ENCODE data around the gene PLEKHG3.

Gene PLEKHG3

DNA sequence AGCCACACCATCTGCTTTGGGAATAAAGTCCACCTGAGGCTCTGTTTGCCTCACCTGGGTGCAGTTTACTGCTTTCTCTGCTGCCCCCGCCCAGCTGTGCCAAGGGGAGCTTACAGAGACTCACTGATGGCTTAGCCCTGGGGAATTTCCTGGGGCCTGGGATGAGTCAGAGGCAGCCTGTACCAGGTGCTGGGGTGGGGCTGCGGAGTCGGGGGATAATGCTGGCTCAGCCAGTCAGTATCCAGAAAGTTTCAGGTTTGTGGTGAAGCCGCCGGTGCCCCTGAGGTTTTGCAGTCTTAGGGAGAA lies 22.3 kb downstream of the PLEKHG3 start:
- no peak for DNase-seq (ENCODE audit: low read depth)

DNA sequence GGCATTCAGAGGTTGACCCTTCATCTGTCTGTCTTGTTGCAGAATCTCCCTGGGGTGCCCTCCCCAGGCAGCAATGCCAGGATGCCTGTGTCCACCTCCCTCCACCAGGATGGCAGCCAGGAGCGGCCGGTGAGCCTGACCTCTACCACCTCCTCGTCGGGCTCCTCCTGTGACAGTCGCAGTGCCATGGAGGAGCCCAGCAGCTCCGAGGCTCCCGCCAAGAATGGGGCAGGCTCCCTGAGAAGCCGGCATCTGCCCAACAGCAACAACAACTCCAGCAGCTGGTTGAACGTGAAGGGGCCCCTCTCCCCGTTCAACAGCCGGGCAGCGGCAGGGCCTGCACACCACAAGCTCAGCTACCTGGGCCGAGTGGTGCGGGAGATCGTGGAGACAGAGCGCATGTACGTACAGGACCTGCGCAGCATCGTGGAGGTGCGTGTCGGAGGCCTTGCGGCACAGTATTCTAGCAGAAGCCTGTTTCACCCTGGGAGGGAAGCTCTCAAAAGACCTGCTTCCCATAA lies 23.4 kb downstream of the PLEKHG3 start:
- DNase-seq (ENCODE audit: low read depth) = no peak

DNA sequence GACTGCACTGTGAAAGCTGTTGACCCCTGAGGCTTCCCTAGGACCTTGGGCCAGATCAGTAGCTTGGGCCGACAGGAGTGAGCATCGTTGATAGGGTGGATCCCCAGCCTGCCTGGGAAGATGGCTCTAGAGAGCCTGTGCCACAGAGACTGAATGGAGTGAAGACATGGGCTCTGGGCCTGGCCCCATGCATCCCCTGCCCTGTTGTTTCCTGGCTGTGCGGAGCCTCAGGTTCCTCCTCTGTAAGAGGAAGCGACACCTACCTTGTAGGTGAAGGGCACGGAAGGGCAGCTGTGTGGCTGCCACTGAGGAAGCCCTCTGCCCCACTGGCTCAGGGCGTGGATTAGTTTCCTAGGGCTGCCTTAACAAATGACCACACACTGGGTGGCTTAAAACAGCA lies 23.9 kb downstream of the PLEKHG3 start:
- DNase-seq (ENCODE audit: low read depth) = no peak

DNA sequence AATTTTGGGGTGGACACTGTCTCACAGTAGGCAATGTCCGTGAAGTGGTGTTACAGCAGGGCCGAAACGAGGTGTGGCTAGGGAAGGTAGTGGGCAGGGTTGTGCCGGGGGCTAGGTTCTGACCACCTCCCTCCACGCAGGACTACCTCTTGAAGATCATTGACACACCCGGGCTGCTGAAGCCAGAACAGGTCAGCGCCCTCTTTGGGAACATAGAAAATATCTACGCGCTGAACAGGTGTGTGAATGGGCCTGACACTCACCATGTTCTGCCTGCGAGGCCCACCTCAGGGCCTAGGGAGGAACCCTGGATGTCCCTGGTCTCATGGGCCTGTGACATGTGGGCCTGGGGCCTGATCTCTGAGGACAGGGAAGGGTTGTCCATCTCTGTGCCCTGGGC lies 24.6 kb downstream of the PLEKHG3 start:
- DNase-seq (ENCODE audit: low read depth) = no peak

DNA sequence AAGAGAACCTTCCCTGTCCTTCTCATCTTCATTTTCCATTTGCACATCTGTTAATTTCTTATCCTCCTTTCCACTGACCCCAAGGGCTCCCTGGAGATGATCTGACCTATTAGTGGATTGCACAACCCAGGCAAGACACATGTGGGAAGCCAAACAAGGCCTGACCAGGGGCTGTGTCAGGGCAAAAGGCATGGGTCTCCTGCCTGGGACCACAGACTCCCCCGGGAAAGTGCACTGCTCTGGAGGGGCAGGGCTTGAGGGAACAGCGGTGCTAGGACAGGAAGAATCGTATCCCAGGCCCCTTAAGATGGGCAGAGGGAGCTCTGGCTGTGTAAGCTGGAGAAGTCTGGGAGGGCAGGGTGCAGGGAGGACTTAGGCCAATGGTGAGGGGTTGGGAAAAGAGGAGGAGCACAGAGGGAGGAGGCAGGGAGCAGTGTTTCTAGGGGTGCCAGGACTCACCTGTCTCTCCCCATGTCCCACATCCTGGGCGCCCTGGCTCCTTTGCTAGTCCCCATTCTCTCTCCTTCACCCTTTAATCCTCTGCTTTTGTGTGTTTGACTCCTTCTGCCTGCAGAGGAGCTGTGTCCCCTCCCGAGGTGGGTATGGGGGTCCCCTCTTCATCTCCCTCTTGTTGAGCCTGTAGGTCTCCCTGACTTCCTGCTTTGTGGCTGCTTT lies 25.3 kb downstream of the PLEKHG3 start:
- DNase-seq (ENCODE audit: low read depth) = no peak

DNA sequence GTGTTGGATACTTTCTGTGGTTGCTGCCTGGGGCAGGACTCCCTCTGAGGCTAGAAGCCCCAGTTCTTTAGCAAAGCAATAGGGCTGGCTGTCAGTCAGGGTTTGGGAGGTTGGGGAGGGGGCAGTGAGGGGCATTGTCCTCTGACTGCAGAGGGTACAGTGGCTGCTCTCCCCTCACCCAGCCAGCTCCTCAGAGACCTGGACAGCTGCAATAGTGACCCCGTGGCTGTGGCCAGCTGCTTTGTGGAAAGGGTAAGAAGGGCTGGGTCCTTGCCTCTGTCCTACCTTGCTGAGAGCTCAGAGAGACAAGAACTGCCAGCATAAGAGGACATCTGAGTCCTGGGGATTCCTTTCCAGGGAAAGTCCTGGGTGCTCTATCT lies 25.8 kb downstream of the PLEKHG3 start:
- no peak for DNase-seq (ENCODE audit: low read depth)

DNA sequence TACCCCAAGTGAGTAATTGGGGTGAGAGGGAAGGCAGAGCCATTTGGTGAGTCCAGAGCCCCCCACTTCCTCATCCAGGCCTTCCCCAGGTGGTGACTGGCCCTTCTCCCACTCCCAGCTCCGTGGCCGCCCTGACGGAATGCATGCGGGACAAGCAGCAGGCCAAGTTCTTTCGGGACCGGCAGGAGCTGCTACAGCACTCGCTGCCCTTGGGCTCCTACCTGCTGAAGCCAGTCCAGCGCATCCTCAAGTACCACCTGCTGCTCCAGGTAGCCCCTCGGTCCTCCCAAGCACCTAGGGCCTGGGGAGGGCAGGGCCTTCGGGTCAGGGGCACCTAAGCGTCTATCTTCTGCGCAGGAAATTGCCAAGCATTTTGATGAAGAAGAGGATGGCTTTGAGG lies 26.5 kb downstream of the PLEKHG3 start:
- DNase-seq (ENCODE audit: low read depth) = no peak

DNA sequence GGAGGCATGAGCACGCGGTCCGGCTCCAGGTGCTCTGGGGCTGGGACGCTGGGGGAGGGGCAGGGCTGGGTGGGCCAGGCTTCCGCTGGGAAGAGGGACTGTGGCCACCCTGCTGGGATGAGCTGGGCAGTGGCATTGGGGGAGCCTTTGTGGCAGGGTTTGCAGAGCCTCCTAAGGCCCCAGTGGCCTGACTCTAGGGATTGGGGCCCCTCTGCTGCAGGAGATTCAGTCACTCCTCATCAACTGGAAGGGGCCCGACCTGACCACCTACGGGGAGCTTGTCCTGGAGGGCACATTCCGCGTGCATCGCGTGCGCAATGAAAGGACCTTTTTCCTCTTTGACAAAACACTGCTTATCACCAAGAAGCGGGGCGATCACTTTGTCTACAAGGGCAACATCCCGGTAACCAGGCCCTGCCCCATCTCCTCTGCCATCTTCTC lies 26.9 kb downstream of the PLEKHG3 start:
- DNase-seq (ENCODE audit: low read depth) = no peak

DNA sequence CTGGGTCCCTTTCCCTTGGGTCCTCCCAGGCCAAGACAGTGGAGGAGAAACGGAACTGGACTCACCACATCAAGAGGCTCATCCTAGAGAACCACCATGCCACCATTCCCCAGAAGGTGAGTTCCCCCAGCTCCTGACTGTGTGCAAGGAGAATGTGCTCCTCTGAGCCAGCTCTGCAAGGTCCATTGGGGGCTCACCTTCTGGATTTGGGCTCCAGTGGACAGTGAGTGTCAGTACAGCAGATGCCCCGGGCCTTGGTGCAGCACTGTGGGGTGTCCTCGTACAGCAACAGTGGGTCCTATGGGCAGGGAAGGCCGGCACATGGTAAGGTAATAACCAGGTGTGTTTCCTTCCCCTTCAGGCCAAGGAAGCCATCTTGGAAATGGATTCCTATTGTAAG lies 27.8 kb downstream of the PLEKHG3 start:
- no peak for DNase-seq (ENCODE audit: low read depth)

DNA sequence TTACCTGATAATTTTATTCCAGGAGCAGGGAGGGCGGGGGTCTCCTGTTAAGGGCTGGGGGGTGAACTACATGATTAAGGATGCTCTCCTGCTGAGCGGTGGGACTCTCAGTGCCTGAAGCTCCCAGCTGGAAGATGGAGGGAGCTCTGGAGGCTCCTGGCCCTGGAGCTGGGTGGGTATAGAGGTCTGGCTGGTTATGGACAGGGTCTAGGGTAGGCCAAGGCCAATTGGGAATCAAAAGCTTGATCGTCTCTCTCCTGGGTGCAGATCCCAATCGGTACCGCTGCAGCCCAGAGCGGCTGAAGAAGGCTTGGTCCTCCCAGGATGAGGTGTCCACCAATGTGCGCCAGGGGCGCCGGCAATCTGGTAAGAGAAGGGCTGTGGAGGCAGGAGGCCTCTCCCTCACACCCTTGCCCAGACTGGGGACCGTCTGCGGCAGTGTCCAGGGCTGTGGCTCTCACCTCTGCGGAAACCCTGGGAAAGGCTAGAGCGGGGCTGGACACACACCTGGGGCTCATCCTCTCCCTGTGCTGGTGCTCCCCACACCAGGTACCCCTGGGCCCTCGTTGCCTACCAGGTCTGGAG lies 28.4 kb downstream of the PLEKHG3 start:
- DNase-seq (ENCODE audit: low read depth) = no peak

DNA sequence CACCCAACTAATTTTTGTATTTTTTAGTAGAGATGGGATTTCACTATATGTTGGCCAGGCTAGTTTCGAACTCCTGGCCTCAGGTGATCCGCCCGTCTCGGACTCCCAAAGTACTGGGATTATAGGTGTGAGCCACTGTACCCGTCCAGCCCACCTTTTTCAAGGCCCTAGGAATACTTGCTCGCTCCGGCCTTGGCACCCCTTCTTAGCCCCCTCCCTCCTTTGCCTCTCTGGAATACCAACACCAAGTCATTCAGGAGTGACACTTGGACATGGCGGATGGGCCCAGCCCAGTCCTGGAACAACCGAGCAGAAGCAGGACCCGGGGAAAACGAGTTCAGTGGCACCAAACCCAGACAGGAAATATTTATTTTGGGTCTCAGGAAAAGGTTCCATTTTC lies 29.1 kb downstream of the PLEKHG3 start:
- no peak for DNase-seq (ENCODE audit: low read depth)

DNA sequence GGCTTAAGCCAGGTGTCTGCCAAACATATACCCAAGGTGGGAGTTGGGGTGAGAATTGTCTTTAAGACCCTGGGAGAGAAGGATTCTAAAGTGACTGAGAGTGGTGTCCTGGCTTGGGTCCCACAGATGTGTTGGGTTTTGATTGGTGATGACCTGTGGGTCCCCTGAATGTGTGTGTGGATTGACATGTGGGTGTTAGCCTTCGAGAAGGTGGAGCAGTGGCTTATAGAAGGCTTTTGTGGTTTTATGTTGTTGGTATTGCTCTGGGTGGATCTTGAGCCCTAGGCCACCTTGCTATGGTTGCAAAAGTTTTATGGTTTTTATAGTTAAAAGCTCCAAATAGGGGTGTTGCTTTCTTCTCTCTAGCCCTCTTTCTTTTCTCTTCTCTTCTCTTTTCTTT lies 29.7 kb downstream of the PLEKHG3 start:
- DNase-seq (ENCODE audit: low read depth) = no peak

DNA sequence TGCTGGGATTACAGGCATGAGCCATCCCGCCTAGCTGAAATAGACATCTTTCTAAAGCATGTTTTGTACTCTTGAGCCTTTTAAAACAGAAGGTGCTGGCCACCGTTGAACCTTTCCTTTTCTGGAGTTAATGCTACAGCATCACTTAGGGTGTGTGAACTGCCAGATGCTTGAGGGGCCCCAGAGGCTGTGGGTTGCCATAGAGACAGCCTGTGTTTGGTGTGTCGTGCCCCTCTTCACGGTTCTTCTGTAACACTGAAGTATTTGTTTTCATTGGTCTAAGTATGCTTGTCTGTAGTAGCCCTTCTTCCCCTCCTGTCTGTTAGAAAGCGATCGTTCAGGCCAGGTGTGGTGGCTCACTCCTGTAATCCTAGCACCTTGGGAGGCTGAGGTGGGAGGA lies 30.8 kb downstream of the PLEKHG3 start:
- no peak for DNase-seq (ENCODE audit: low read depth)

DNA sequence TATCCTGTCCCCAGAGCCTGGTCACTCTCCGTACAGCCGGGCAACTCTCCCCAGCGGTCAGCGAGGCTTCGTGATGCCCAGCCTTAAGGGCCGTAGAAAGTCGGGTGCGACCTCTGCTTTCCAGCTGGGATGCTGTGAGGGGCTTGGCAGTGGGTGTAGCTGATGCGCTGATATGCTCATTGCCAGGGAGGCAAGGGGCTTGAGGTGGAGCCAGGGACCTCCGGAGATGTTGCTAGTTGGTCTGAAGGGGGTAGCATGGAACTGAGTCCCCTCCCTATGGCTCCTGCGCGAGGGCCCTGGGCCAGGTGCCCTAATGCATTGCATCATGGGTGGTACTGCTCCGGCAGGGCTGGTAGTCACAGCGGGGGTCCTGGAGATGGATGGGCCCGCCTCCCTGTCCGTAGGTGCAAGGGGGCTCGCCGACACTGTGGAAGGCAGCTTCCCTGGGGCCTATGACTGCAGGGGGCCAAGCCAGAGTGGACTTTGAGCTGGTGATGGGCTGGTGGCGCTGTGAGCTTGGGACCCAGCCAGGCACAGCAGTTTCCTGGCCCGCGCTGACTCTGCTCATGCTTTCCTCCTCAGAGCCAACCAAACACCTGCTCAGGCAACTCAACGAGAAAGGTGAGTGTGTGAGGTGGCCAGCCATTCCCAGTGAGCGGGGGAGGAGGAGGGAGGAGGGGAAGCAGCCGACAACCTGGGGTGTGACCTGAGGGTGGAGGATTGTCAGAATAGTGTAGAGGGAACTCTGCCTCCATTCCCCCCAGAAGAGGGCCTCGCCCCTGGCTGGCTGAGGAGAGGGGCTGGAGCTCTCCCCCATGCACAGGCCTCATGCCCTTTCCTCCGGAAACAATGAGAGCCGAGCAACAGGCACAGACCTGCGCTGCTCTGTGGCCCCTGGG lies 32.3 kb downstream of the PLEKHG3 start:
- no peak for DNase-seq (ENCODE audit: low read depth)

DNA sequence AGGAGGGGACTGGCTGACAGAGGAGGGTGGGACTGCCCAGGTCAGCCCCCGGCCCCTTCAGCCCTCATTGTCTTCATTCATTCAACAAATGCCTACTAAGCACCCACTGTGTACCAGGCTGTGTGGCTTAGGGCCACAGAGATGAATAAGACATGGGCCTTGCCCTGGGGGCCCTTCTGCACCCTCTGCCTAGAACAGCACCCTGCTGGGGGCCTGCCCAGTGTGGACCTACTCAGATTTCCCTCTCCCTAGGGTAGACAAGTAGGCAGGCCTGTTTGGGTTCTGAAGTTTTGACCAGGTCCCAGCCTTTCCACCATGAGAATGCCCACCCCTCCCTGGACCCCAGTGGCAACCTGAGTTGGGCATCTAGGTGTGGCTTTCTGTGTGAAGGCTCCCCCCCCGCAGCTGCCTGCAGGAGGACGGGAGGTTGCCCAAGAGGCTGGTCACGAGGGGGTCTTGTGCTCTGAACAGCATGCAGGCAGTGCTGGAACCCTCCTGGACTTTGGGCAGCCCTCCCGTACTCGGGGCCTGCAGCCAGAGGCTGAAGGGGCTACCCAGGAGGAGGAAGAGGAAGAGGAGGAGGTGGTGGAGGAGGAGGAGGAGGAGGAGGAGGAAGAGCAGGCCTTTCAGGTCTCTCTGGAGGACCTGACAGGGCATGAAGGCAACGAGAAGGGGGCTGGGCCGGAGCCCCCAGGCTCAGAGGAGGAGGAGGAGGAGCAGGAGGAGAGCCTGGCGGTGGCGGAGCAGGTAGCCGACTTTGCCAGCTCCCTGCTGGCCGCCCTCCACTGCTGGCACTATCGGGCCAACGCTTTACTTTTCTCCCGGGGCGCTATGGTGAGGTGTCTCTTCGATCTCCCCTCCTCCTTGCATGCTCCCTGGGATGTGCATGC lies 33.4 kb downstream of the PLEKHG3 start:
- DNase-seq (ENCODE audit: low read depth) = no peak

DNA sequence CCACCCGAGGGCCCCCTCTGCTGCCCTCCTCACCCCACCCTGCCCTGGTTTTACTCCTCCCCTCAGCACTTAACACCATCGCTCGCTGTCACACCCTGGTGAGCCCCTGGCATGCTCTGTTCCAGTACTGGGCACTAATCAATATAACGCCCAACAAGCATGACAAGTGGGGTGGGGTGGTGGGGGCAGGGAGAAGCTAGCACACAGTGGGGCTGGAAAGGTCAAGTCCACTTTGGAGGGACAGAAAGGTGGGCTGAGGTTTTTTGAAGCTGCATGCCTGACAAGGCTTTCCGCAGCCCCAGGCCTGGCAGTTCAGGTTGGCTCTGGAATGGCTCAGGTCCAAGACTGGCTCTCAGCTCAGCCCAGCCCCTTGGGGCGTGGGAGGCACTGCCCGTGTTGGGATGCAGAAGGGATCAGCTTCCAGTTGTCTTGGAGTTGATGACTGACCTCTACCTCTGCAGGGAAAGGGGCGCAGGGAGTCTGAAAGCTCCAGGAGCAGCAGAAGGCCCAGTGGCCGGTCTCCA lies 34.1 kb downstream of the PLEKHG3 start:
- DNase-seq (ENCODE audit: low read depth) = no peak

DNA sequence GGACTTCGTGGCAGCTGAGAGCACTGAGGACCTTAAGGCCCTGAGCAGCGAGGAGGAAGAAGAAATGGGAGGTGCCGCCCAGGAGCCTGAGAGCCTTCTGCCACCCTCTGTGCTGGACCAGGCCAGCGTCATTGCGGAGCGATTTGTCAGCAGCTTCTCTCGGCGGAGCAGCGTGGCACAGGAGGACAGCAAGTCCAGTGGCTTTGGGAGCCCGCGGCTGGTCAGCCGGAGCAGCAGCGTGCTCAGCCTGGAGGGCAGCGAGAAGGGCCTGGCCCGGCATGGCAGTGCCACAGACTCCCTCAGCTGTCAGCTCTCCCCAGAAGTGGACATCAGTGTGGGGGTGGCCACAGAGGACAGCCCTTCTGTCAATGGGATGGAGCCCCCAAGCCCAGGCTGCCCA lies 37.0 kb downstream of the PLEKHG3 start:
- DNase-seq (ENCODE audit: low read depth) = no peak

DNA sequence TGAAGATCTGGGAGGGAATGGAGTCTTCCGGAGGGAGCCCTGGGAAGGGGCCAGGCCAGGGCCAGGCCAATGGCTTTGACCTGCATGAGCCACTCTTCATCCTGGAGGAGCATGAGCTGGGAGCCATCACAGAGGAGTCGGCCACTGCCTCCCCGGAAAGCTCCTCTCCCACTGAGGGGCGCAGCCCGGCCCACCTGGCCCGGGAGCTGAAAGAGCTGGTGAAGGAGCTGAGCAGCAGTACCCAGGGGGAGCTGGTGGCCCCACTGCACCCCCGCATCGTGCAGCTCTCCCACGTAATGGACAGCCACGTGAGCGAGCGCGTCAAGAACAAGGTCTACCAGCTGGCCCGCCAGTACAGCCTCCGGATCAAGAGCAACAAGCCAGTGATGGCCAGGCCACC lies 37.7 kb downstream of the PLEKHG3 start:
- DNase-seq (ENCODE audit: low read depth) = no peak

DNA sequence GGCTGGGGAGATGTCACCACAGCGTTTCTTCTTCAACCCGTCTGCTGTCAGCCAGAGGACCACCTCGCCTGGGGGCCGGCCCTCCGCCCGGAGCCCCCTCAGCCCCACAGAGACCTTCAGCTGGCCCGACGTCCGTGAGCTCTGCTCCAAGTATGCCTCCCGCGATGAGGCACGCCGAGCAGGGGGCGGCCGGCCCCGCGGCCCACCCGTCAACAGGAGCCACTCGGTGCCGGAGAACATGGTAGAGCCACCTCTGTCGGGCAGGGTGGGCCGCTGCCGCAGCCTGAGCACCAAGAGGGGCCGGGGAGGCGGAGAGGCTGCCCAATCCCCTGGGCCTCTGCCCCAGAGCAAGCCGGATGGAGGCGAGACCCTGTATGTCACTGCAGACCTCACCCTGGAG lies 38.8 kb downstream of the PLEKHG3 start:
- DNase-seq (ENCODE audit: low read depth) = no peak

DNA sequence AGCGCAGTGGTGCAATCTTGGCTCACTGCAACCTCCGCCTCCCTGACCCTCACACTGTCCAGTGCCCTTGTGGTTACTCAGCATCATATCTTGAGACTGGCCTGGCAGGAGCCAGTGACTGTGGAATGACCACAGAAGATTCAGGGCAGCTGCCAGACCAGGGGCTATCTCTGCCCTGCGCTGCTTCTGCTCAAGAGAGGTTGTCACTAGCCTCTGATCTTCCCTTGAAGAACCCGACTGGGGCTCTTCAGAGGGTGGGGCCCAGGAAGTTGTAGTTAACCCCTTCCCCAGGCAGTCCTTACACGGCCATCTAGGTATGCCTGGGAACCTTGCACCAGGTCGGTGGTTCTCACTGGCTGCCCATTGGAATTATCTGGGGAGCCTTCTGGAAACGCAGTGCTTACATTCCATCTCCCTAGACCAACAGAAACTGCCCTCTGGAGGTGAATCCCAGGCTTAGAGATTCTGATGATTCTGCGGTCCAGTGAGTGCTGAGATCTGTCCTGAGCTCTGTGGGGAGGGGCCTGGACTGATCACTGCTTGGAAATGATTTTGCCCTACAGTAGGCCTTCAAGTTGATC lies 41.4 kb downstream of the PLEKHG3 start:
- DNase-seq (ENCODE audit: low read depth) = no peak
